ENCODE measurements around the gene SIRT7.

DNA sequence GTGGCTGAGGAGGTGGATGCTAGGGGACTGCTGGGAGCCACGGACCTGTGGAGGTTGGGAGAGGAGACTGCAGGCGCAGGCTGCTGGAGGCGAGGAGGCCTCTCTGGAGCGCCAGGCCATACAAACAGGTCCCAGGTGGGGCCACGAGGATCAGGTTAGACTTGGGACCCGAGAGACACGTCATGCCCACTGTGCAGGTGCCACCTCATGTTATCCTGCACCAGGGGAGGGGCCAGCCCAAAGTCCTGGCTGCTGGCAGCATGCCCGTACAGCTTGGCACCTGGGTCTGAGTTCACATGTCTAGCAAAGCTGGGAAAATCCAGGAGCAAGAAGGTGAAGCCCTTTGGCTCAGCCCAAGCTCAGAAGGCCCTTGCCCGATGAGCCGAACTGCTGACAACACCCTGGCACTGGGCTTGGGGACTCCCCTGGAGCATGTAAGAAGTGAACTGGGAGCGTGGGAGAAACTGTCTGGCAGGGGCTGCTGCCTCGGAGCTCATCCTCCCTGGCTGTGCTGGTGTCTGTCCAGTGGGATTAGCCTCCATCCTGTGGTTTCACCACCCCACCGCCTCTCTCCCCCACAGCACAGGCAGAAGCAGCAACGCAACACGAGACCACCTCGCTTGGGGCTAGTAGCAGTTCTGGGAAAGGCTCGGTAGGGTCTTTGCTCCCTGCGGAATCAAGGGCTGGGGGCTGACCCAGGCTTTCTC, 52.1 kb downstream of the SIRT7 start:
- TF ChIP-seq, protein P1, sequence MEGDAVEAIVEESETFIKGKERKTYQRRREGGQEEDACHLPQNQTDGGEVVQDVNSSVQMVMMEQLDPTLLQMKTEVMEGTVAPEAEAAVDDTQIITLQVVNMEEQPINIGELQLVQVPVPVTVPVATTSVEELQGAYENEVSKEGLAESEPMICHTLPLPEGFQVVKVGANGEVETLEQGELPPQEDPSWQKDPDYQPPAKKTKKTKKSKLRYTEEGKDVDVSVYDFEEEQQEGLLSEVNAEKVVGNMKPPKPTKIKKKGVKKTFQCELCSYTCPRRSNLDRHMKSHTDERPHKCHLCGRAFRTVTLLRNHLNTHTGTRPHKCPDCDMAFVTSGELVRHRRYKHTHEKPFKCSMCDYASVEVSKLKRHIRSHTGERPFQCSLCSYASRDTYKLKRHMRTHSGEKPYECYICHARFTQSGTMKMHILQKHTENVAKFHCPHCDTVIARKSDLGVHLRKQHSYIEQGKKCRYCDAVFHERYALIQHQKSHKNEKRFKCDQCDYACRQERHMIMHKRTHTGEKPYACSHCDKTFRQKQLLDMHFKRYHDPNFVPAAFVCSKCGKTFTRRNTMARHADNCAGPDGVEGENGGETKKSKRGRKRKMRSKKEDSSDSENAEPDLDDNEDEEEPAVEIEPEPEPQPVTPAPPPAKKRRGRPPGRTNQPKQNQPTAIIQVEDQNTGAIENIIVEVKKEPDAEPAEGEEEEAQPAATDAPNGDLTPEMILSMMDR (conservative IDR thresholded peaks at IDR 0.05; ENCODE audit: low read length), result no peak
- TF ChIP-seq EZH2phosphoT487 (IDR thresholded peaks at IDR 0.05; ENCODE audit: borderline replicate concordance, low read depth, low read length), result no peak
